ENCODE results near the gene INTS1.

INTS1 gene

DNA sequence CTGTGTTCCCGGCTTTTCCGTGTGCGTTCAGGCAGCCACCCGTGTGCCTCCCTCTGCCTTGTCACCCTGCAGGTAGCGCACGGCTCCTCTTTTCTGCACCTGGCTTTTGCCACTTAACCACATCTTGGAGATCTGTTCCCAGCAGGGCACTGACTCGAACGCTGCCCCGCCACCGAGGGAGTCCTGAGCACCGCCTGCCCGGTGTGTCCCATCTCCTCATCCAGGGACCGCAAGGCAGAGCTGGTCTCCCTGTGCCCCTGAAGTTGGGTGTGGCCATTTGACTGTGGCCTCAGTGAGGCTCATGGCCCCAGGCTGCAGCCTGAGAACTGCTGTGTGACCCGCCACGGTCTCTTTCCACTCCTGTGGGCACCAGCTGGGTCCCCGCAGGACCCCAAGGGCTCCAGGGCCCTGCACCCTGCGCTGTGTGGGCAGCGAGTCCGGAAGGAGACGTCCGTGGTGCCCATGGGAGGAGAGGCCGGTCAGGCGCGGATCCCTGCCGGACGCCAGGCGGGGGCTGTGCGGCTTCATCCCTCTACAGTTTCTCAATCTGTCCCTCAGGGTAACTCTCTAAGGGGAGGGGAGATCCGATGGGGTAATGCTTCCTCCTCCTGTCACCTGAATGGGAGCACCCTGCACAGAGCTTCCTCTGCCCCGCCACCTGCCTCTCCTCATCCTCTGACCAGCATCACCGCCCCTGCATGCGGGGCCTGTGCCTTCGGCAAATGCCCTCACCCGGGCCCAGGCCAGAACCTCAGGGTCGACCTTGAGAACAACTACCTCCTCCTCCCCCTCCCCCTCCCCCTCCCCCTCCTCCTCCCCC is 1.8 kb upstream of the INTS1 start:
- no peak for TF ChIP-seq TAF1 (IDR thresholded peaks at IDR 0.05; ENCODE audit: low read depth)
- TF ChIP-seq, protein P1, sequence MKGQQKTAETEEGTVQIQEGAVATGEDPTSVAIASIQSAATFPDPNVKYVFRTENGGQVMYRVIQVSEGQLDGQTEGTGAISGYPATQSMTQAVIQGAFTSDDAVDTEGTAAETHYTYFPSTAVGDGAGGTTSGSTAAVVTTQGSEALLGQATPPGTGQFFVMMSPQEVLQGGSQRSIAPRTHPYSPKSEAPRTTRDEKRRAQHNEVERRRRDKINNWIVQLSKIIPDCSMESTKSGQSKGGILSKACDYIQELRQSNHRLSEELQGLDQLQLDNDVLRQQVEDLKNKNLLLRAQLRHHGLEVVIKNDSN (IDR thresholded peaks at IDR 0.05), result no peak
- TF ChIP-seq, protein P2, sequence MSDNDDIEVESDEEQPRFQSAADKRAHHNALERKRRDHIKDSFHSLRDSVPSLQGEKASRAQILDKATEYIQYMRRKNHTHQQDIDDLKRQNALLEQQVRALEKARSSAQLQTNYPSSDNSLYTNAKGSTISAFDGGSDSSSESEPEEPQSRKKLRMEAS (IDR thresholded peaks at IDR 0.05), result no peak

DNA sequence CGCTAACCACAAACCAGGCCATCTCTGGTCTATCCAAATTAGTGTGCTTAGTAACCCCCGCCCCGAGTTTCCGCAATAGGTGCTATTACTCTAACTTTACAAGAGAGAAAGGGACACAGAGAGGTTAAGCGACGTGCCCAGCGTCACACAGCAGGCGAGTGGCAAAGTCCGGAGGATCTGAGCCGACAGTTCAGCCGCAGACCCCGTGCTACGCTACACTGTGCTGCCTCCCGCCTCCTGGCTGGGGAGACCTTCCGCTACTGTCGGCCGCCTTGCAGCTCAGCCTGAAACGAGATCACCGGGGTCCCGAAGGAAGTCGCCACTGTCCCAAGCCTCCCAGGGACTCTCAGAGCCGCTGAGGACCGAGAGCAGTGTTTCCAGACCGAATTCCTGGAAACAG is 799 bp downstream of the INTS1 start:
- TF ChIP-seq CREB1 (IDR thresholded peaks at IDR 0.05; ENCODE audit: low read depth) (no peak), EP300 (IDR thresholded peaks at IDR 0.05; ENCODE audit: borderline replicate concordance) (no peak), FOXM1 (IDR thresholded peaks at IDR 0.05; ENCODE audit: borderline replicate concordance, low read depth) (no peak), TEAD4 (IDR thresholded peaks at IDR 0.05) (no peak), CEBPB (IDR thresholded peaks at IDR 0.05) (no peak), ZBTB7A (IDR thresholded peaks at IDR 0.05; ENCODE audit: low read depth) (no peak), TCF12 (IDR thresholded peaks at IDR 0.05; ENCODE audit: low read depth) (no peak), TAF1 (IDR thresholded peaks at IDR 0.05; ENCODE audit: low read depth) (no peak)
- TF ChIP-seq, protein P1 (IDR thresholded peaks at IDR 0.05), result no peak
- TF ChIP-seq, protein P2 (IDR thresholded peaks at IDR 0.05), result no peak

DNA sequence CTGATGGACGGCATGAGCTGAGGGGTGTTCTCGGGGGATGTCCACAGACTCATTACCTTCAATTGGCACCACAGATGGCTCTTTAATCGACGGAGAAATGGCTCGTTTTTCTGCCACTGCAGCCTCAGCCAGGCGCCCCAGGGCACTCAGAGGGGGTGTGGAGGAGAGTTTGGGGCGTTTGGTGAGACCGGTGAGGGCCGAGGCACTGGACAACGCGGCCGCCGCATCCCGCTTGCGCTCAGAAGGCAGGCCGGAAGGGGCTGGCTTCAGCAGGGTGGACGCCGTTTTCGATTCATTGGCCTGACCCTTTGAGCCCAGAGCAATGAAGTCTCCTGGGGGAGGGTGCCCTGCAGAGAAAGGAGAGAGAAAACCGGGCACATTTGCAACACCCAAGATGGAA is 1.3 kb downstream of the INTS1 start:
- no peak for TF ChIP-seq YY1 (IDR thresholded peaks at IDR 0.05; ENCODE audit: low read depth)
- TF ChIP-seq TCF12 (IDR thresholded peaks at IDR 0.05; ENCODE audit: low read depth), result no peak
- TF ChIP-seq, protein P3, sequence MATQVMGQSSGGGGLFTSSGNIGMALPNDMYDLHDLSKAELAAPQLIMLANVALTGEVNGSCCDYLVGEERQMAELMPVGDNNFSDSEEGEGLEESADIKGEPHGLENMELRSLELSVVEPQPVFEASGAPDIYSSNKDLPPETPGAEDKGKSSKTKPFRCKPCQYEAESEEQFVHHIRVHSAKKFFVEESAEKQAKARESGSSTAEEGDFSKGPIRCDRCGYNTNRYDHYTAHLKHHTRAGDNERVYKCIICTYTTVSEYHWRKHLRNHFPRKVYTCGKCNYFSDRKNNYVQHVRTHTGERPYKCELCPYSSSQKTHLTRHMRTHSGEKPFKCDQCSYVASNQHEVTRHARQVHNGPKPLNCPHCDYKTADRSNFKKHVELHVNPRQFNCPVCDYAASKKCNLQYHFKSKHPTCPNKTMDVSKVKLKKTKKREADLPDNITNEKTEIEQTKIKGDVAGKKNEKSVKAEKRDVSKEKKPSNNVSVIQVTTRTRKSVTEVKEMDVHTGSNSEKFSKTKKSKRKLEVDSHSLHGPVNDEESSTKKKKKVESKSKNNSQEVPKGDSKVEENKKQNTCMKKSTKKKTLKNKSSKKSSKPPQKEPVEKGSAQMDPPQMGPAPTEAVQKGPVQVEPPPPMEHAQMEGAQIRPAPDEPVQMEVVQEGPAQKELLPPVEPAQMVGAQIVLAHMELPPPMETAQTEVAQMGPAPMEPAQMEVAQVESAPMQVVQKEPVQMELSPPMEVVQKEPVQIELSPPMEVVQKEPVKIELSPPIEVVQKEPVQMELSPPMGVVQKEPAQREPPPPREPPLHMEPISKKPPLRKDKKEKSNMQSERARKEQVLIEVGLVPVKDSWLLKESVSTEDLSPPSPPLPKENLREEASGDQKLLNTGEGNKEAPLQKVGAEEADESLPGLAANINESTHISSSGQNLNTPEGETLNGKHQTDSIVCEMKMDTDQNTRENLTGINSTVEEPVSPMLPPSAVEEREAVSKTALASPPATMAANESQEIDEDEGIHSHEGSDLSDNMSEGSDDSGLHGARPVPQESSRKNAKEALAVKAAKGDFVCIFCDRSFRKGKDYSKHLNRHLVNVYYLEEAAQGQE (IDR thresholded peaks at IDR 0.05; ENCODE audit: low read depth), result no peak

DNA sequence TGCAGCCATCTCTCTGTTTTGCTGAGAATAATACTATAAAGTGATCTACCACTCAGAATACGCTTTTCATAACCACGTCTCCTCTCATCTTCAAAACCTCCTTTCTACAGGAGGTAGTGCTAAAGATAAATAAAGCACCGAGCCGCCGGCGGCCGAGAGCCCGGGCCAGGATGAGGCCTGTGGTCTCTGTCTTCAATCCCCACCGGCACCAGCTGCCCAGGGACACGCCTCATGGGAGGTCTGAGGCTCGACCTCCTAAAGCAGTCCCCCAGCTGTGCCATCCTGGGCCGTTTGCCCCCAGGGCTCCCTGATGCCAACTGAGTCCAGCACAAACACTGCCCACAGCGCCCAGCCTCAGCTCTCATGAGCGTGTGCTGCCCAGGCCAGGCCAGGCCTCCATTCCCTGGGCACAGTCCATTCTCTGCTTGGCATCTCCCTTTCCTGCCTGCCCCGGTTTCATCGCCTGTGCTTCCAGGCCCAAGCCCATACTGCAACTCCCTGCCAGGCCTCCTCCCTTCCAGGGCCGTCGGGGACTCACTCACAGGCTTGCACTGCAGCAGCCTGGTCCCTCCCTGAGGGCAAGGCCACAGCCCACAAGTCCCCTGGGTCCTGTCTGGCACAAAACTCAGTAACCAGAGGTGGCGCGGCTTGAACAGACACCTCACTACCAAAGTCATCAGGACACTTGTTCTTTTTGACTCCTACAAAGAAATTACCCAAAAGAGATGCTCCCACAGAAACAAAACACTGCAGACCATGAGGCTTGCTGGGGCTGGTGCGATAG is 2.5 kb downstream of the INTS1 start:
- no peak for TF ChIP-seq FOXM1 (IDR thresholded peaks at IDR 0.05; ENCODE audit: borderline replicate concordance, low read depth)
- no peak for TF ChIP-seq EP300 (IDR thresholded peaks at IDR 0.05; ENCODE audit: borderline replicate concordance)
- no peak for TF ChIP-seq CREB1 (IDR thresholded peaks at IDR 0.05; ENCODE audit: low read depth)
- TF ChIP-seq, protein P3 (IDR thresholded peaks at IDR 0.05; ENCODE audit: low read depth), result no peak
- no peak for TF ChIP-seq EGR1 (IDR thresholded peaks at IDR 0.05)
- TF ChIP-seq, protein P1 (IDR thresholded peaks at IDR 0.05), result no peak
- no peak for TF ChIP-seq RAD21 (IDR thresholded peaks at IDR 0.05; ENCODE audit: low read depth)
- no peak for TF ChIP-seq TEAD4 (IDR thresholded peaks at IDR 0.05)
- TF ChIP-seq CEBPB (IDR thresholded peaks at IDR 0.05), result no peak
- TF ChIP-seq YY1 (IDR thresholded peaks at IDR 0.05; ENCODE audit: low read depth), result no peak
- TF ChIP-seq, protein P2 (IDR thresholded peaks at IDR 0.05), result no peak
- no peak for TF ChIP-seq TAF1 (IDR thresholded peaks at IDR 0.05; ENCODE audit: low read depth)
- TF ChIP-seq TCF12 (IDR thresholded peaks at IDR 0.05; ENCODE audit: low read depth), result no peak
- no peak for TF ChIP-seq NFIC (IDR thresholded peaks at IDR 0.05)
- no peak for TF ChIP-seq ZBTB7A (IDR thresholded peaks at IDR 0.05; ENCODE audit: low read depth)
